GM18870 (cell line): ENCODE measurements around the gene PTCD2.

Experiments
- ATAC-seq: cut with Tn5 transposase; IDR thresholded peaks from one replicate; pipeline ENCODE4 v1.9.1; 2021; ENCODE audit warnings: moderate library complexity; ENCODE audit not compliant: unreplicated experiment

Gene PTCD2

DNA sequence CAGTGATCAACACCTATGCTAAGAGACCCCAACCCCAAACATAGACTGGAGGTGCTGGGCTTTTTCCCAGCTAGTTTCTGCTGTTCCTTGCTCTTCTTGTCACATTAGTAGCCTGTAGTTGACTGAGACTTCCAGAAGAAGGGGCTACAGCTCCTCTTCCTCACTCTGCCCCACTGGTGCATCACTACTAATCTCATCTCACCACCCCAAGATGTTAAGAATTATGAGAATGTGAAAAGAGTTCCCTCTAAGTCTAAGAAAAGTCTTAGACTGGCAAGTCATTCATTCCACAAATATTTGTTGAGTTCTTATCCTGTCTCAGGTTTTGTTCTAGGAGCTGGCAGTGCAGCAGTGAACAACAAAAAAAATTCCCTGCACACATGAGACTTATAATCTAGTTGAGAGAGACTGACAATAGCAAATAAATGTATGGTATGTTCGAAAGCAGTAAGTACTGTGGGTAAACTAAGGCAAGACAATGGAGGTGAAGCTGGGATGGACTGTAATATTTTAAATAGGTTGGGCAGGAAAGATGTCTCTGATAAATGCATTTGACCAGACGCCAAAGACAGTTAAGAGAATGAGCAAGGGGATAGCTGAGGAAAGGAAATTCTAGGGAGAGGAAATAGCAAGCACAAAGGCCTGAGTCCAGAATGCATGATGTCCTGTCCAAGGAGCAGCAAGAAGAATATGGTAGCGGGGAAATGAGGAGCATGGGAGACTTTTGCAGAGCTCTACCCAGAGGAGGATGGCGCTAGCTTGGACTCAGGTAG, 92.3 kb downstream of the PTCD2 start:
- no peak for ATAC-seq

DNA sequence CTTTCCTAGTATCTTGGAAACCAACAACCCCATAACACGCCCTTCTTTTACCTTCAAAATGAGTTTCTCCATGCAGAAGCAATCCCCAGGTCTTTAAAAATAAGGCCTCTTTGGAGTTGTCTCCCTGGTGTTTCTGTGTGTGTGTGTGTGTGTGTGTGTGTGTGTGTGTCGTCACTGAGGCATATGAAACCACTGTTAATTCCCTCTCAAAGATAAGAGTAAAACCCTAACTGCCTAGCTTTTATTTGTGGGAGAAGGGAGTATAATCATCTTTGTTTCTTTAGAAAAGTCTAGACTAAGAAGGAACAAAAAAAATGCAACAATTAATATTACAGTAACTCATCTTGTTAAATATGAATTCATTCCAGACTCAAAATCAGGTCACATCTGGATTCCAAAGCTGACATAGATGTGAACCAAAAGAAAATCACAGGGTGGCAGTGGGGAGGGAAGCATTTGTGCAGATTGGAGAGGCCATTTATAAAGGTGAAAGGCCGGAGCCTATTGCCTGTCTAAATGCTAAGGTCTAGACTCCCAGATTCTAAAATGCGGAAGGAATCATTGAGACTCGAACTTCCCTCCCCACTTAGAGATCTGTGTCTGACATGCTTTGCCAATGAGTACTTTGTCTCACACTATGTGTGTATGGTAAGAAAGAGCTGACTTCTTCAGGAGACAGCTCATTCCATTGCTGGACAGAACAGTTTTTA, 95.6 kb downstream of the PTCD2 start:
- no peak for ATAC-seq

DNA sequence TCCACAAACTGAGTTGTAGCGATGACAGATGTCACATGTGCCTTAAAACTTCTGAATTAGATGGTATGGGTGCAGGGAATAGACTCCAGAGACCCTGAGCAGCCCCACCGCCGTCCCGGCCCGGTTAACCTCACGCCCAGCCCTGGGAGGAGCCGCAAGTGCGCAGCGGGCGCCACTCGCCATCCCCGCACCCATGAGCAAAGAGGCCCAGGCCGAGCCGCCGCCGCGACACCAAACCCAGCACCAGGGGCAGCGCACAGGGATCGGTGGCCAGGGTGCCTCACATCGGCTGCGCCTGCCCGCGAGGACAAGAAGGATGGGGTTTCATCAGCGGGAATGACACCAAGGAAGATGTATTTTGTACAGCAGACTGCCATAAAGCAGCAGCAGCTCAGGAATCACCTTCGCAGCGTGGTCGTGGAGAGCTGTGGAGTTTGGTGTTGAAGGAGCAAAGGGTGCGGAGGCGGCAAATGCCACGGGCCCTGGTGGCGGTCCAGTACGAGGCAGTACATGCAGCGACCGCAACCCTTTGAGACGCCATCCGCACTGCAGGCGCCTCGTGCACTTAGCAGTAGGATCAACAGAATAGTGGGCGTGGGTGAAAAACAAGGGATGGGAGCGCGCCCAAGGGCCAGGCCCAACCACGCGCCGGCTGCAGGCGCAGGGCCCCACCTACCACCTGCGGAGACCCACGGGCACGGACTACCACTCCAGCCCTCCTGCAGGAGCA, 97.3 kb downstream of the PTCD2 start:
- ATAC-seq = no peak
